ENCODE results near the gene KCNA5. TPM values are rescaled to one million over a fixed set of nuclear protein-coding genes. Genes with fewer than 3 reads are reported as not detected.

Gene KCNA5
- total RNA-seq, 1 donor from 2014 or later: not detected

DNA sequence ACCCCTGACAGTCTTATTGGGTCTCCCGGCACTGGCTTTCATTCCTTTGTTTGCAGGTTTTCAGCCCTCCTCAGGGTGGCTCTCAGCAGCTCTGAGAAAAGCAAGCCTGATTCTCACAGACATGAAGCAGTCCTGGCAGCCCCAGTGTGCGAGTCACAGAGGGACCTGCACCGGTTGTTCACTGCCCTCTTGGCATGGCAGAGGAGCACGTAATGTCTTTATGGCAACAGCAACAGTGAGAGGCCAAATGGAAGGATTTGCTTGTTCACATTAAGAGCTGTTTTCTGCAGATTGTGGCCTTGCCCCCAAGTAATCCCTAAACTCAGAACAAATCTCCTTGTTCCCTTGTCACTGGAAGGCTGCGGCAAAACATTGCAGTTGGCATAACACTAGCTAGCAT lies 3.4 kb downstream of the KCNA5 start:
- TF ChIP-seq, protein P1, sequence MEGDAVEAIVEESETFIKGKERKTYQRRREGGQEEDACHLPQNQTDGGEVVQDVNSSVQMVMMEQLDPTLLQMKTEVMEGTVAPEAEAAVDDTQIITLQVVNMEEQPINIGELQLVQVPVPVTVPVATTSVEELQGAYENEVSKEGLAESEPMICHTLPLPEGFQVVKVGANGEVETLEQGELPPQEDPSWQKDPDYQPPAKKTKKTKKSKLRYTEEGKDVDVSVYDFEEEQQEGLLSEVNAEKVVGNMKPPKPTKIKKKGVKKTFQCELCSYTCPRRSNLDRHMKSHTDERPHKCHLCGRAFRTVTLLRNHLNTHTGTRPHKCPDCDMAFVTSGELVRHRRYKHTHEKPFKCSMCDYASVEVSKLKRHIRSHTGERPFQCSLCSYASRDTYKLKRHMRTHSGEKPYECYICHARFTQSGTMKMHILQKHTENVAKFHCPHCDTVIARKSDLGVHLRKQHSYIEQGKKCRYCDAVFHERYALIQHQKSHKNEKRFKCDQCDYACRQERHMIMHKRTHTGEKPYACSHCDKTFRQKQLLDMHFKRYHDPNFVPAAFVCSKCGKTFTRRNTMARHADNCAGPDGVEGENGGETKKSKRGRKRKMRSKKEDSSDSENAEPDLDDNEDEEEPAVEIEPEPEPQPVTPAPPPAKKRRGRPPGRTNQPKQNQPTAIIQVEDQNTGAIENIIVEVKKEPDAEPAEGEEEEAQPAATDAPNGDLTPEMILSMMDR (IDR thresholded peaks at IDR 0.05): no peak
- no peak for DNase-seq (ENCODE audit: extremely low spot score, unreplicated experiment)
- Mint-ChIP-seq H3K27ac (ENCODE audit: unreplicated experiment) (no peak overlapping the region), H3K36me3 (ENCODE audit: unreplicated experiment) (no peaks in the 10 kb centered on the region), H3K4me3 (ENCODE audit: unreplicated experiment) (no peak overlapping the region), H3K9me3 (ENCODE audit: unreplicated experiment) (no peaks in the 10 kb centered on the region), H3K4me1 (ENCODE audit: unreplicated experiment) (no peaks in the 10 kb centered on the region), H3K27me3 (ENCODE audit: unreplicated experiment) (peaks cover 54% of the 10 kb centered on the region)

DNA sequence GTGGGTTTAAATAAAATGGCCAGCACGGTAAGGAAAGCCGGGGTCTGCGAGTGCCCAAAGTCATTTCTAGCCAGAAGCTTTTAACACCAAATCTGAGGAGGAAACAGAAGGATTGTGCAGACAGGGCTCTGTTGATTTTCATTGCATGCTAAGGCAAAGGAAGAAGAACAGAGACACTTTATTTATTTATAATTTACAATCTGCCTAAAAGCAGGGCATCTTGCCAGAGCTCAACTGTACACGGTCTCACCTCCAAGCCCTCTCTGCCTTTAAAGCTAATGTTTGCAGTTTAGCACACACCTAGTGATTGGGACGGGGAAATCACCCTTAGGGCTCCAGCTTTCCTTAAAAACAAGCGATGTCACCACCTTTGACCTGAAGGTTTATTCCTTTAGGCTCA lies 4.0 kb downstream of the KCNA5 start:
- peaks cover 48% of the 10 kb centered on the region for H3K27me3 Mint-ChIP-seq (ENCODE audit: unreplicated experiment)
- H3K4me3 Mint-ChIP-seq (ENCODE audit: unreplicated experiment): no peak overlapping the region
- no peaks in the 10 kb centered on the region for H3K36me3 Mint-ChIP-seq (ENCODE audit: unreplicated experiment)
- no peaks in the 10 kb centered on the region for H3K9me3 Mint-ChIP-seq (ENCODE audit: unreplicated experiment)
- no peak overlapping the region for H3K27ac Mint-ChIP-seq (ENCODE audit: unreplicated experiment)
- DNase-seq (ENCODE audit: extremely low spot score, unreplicated experiment): no peak
- TF ChIP-seq, protein P1 (IDR thresholded peaks at IDR 0.05): no peak
- H3K4me1 Mint-ChIP-seq (ENCODE audit: unreplicated experiment): no peaks in the 10 kb centered on the region

DNA sequence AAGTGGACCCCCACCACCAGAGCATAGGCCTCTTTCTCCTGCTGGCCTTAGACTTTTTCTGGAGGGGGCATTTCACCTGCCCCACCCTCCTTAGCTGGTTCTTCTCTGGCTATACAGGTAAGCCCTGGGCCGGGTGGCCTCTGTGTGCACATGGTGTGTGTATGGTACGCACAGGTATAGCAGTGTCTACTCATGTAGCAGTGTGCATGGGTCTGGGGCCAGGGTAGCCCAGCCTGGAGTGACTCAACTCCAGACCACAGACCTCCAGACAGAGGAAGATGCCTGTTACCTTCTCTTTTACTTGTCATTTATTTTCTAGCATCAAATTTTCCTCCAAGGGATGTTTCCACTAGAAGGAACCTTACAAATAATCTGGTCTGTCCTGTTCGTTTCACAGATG lies 6.9 kb downstream of the KCNA5 start:
- TF ChIP-seq, protein P1 (IDR thresholded peaks at IDR 0.05): no peak
- Mint-ChIP-seq H3K9me3 (ENCODE audit: unreplicated experiment) (no peaks in the 10 kb centered on the region), H3K36me3 (ENCODE audit: unreplicated experiment) (no peaks in the 10 kb centered on the region), H3K27me3 (ENCODE audit: unreplicated experiment) (peaks cover 40% of the 10 kb centered on the region), H3K27ac (ENCODE audit: unreplicated experiment) (no peak overlapping the region), H3K4me1 (ENCODE audit: unreplicated experiment) (no peaks in the 10 kb centered on the region), H3K4me3 (ENCODE audit: unreplicated experiment) (no peak overlapping the region)
- no peak for DNase-seq (ENCODE audit: extremely low spot score, unreplicated experiment)

DNA sequence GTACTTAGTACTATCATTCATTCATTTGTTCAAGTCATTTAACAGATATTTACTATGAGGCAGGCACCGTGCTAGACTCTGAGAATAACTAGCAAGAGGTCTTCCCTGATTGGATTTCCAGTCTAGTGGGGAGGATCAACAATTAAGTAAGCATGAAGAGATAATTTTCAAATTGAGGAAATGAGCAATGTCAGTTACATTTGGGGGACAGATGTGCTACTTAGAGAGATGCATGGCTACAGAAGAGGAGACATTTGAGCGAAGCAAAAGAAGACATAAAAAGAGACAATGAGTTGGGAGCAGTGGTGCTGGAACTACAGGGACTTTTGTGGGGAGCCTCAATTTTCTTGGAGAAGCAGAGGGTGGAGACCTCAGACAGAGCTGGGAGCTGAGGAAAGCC lies 7.7 kb downstream of the KCNA5 start:
- H3K9me3 Mint-ChIP-seq (ENCODE audit: unreplicated experiment): no peaks in the 10 kb centered on the region
- H3K27me3 Mint-ChIP-seq (ENCODE audit: unreplicated experiment): peaks cover 34% of the 10 kb centered on the region
- H3K4me1 Mint-ChIP-seq (ENCODE audit: unreplicated experiment): no peaks in the 10 kb centered on the region
- H3K27ac Mint-ChIP-seq (ENCODE audit: unreplicated experiment): no peak overlapping the region
- H3K4me3 Mint-ChIP-seq (ENCODE audit: unreplicated experiment): no peak overlapping the region
- TF ChIP-seq, protein P1 (IDR thresholded peaks at IDR 0.05): no peak
- no peak for DNase-seq (ENCODE audit: extremely low spot score, unreplicated experiment)
- no peaks in the 10 kb centered on the region for H3K36me3 Mint-ChIP-seq (ENCODE audit: unreplicated experiment)

DNA sequence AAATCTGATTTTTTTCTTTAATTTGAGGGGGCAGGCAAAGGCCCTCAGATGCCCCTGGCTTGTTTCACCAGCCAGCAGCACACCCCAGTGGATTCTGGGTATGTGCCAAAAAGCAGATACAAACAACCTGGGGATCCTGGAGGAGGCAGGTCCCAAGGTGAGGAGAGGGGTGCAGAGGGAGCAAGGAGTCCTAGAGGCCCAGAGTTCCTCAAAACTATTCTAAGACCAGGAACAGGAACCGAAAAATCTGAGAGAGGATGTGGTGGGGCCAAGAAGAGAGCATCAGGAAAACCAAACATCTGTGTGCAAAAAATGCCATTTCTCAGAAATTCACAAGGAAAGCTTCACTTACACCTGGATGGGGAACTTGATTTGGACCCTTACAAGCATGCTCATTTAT lies 8.2 kb downstream of the KCNA5 start:
- H3K4me1 Mint-ChIP-seq (ENCODE audit: unreplicated experiment): no peaks in the 10 kb centered on the region
- H3K9me3 Mint-ChIP-seq (ENCODE audit: unreplicated experiment): no peaks in the 10 kb centered on the region
- H3K4me3 Mint-ChIP-seq (ENCODE audit: unreplicated experiment): no peak overlapping the region
- no peaks in the 10 kb centered on the region for H3K36me3 Mint-ChIP-seq (ENCODE audit: unreplicated experiment)
- H3K27ac Mint-ChIP-seq (ENCODE audit: unreplicated experiment): no peak overlapping the region
- TF ChIP-seq, protein P1 (IDR thresholded peaks at IDR 0.05): no peak
- H3K27me3 Mint-ChIP-seq (ENCODE audit: unreplicated experiment): peaks cover 31% of the 10 kb centered on the region
- no peak for DNase-seq (ENCODE audit: extremely low spot score, unreplicated experiment)

Measured in osteocyte (in vitro differentiated cells).